Ascending aorta (tissue), 2 donors: Measurements from ENCODE around the gene POLE. TPM values are rescaled to one million over a fixed set of nuclear protein-coding genes. Genes with fewer than 3 reads are reported as not detected.

Experiments
- DNase-seq, 2 donors: peaks; one replicate each; pipeline ENCODE4 v3.0.0-alpha.2; 2019; ENCODE audit warnings: low spot score in 2 of 2
- H3K27ac ChIP-seq, 2 donors: fragments of 200-600 bp; sonication (generic); one replicate each; pipeline ENCODE4 v1.5.1; 2016 to 2017; ENCODE audit warnings: mild to moderate bottlenecking in 1 of 2
- H3K27me3 ChIP-seq: fragments of 200-600 bp; sonication (generic); one replicate; pipeline ENCODE4 v1.5.1; 2017
- H3K36me3 ChIP-seq, 2 donors: fragments of 200-600 bp; sonication (generic); one replicate each; pipeline ENCODE4 v1.5.1; 2016
- H3K4me1 ChIP-seq, 2 donors: fragments of 200-600 bp; sonication (generic); one replicate each; pipeline ENCODE4 v1.5.1; 2016 to 2017; ENCODE audit warnings: mild to moderate bottlenecking in 1 of 2
- H3K4me3 ChIP-seq, 2 donors: fragments of 200-600 bp; sonication (generic); one replicate each; pipeline ENCODE4 v1.5.1; 2016 to 2017; ENCODE audit warnings: mild to moderate bottlenecking in 1 of 2
- H3K9me3 ChIP-seq, 2 donors: fragments of 200-600 bp; sonication (generic); one replicate each; pipeline ENCODE4 v1.5.1; 2016
- intact Hi-C: fragments of 100-400 bp; cut with DNase I; formaldehyde crosslinking; loops from one replicate; pipeline ENCODE4 v1.15.1; 2023
- total RNA-seq: library from RNA; depleted of rRNA; stranded (reverse); fragments of >200 nt; gene quantifications from one replicate; pipeline ENCODE4 v1.1.0, GENCODE V29; 2016
- TF ChIP-seq, protein P1 (sequence below), 3 experiments: fragments of 200-600 bp in 2 of 3; fragments of 450-650 bp in 1 of 3; sonication (generic) in 2 of 3; IDR thresholded peaks; one replicate each; pipeline ENCODE4 v1.5.1; 2016 to 2019; ENCODE audit warnings: antibody characterized with exemption in 3 of 3, mild to moderate bottlenecking in 1 of 3, moderate library complexity in 1 of 3

POLE gene
- total RNA-seq, 1 donor from 2014 or later, result 115 TPM

DNA sequence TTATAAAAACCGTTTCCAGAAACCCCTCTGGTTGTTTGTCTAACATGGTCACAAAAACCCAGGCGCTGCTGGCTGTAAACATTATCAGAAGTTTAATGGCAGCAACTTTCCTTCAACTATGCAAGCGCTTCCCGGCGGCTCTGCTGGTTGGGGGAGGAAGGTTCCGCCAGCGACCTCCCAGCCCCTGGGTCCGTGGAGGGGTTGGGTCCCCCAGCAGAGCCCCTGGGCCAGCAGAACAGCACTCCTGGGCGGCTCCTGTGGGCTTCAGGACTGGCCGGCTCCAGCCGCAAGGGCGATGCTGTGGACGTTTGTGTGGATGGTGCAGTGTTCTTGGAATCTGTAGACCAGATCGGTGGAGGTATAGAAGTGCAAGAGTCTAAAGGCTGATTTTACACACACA lies 102.7 kb downstream of the POLE start:
- no peak for DNase-seq
- Histone ChIP-seq H3K27ac (no peak overlapping the region), H3K36me3 (peaks cover 13 to 29% of the 10 kb centered on the region in 2 donors), H3K9me3 (no peaks in the 10 kb centered on the region), H3K27me3 (no peaks in the 10 kb centered on the region), H3K4me3 (no peak overlapping the region), H3K4me1 (no peaks in the 10 kb centered on the region)
- intact Hi-C loops, result no loop called here
- TF ChIP-seq, protein P1, sequence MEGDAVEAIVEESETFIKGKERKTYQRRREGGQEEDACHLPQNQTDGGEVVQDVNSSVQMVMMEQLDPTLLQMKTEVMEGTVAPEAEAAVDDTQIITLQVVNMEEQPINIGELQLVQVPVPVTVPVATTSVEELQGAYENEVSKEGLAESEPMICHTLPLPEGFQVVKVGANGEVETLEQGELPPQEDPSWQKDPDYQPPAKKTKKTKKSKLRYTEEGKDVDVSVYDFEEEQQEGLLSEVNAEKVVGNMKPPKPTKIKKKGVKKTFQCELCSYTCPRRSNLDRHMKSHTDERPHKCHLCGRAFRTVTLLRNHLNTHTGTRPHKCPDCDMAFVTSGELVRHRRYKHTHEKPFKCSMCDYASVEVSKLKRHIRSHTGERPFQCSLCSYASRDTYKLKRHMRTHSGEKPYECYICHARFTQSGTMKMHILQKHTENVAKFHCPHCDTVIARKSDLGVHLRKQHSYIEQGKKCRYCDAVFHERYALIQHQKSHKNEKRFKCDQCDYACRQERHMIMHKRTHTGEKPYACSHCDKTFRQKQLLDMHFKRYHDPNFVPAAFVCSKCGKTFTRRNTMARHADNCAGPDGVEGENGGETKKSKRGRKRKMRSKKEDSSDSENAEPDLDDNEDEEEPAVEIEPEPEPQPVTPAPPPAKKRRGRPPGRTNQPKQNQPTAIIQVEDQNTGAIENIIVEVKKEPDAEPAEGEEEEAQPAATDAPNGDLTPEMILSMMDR (IDR thresholded peaks at IDR 0.05), result no peak

GRCh38 chr12:132583736-132584135 lies 103.4 kb downstream of the POLE start:
- TF ChIP-seq, protein P1 (IDR thresholded peaks at IDR 0.05), result no peak
- H3K9me3 ChIP-seq, result no peaks in the 10 kb centered on the region
- H3K27me3 ChIP-seq, result no peaks in the 10 kb centered on the region
- H3K4me1 ChIP-seq, result no peaks in the 10 kb centered on the region
- no peak overlapping the region for H3K27ac ChIP-seq
- H3K4me3 ChIP-seq, result no peak overlapping the region
- peaks cover 13 to 34% of the 10 kb centered on the region in 2 donors for H3K36me3 ChIP-seq
- DNase-seq, result no peak
- intact Hi-C loops, result no loop called here

- Histone ChIP-seq H3K9me3 (no peaks in the 10 kb centered on the region), H3K27ac (no peak overlapping the region), H3K4me1 (no peaks in the 10 kb centered on the region), H3K27me3 (no peaks in the 10 kb centered on the region), H3K4me3 (no peak overlapping the region), H3K36me3 (peaks cover 13 to 38% of the 10 kb centered on the region in 2 donors)
- no peak for DNase-seq
- intact Hi-C loops, result no loop called here
- TF ChIP-seq, protein P1 (IDR thresholded peaks at IDR 0.05), result no peak
These were observed 103.8 kb downstream of the POLE start for GRCh38 chr12:132583411-132583710.

- DNase-seq, result no peak
- Histone ChIP-seq H3K9me3 (no peaks in the 10 kb centered on the region), H3K4me1 (no peaks in the 10 kb centered on the region), H3K36me3 (peaks cover 15 to 40% of the 10 kb centered on the region in 2 donors), H3K27me3 (no peaks in the 10 kb centered on the region), H3K27ac (no peak overlapping the region), H3K4me3 (no peak overlapping the region)
- TF ChIP-seq, protein P1 (IDR thresholded peaks at IDR 0.05), result no peak
- intact Hi-C loops, result no loop called here
These were observed 104.3 kb downstream of the POLE start for GRCh38 chr12:132582582-132583410.

GRCh38 chr12:132582058-132582420 lies 105.1 kb downstream of the POLE start:
- Histone ChIP-seq H3K4me1 (no peaks in the 10 kb centered on the region), H3K36me3 (peaks cover 21 to 48% of the 10 kb centered on the region in 2 donors), H3K4me3 (no peak overlapping the region), H3K27me3 (no peaks in the 10 kb centered on the region), H3K9me3 (no peaks in the 10 kb centered on the region), H3K27ac (no peak overlapping the region)
- DNase-seq, result no peak
- TF ChIP-seq, protein P1 (IDR thresholded peaks at IDR 0.05), result no peak
- intact Hi-C loops, result no loop called here
